SKM-1 (cell line): ENCODE results near the gene CD46.
"Not testable (repeated sequence)": the region's sequence is repeated elsewhere in the genome, so short reads cannot be mapped to it uniquely, and the experiment has no call there.

Source experiments
- DNase-seq: peaks from one replicate; lab custom pipeline; 2025; ENCODE audit not compliant: unreplicated experiment; lab: John Stamatoyannopoulos, UW

The CD46 gene

DNA sequence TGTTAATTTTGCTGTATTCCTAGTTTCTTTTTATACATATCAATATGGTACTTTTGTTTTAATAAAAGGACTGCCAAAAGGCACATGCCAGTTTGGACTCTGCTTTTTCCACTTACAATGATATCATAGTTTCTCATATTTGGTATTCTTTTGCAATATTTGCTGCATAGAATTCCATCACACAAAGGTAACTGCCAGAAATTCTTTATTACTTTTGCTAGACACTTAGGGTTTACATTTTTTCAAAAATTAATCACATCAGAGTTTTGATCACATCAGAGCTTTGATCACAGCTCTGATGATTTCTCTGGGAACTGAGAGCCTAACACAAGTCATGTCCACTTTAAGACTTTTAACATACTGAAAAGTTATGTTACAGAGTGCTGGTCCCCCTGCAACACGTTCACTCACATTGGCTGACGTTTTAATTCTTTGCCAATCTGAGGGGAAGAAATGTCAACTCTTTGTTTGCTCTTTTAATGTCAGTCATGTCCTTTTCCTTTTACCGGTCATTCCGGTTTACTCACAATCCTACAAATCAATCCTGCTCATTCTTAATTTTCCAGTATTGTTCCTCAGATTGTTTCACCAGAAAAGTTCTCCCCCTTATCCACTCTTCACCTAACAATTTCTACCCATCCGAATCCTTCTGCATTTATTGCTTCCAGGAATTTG is 1.1 kb upstream of the CD46 start:
- no peak for DNase-seq

- DNase-seq = not testable (repeated sequence)
Measured at GRCh38 chr1:207751463-207751789, 428 bp upstream of the CD46 start.

DNA sequence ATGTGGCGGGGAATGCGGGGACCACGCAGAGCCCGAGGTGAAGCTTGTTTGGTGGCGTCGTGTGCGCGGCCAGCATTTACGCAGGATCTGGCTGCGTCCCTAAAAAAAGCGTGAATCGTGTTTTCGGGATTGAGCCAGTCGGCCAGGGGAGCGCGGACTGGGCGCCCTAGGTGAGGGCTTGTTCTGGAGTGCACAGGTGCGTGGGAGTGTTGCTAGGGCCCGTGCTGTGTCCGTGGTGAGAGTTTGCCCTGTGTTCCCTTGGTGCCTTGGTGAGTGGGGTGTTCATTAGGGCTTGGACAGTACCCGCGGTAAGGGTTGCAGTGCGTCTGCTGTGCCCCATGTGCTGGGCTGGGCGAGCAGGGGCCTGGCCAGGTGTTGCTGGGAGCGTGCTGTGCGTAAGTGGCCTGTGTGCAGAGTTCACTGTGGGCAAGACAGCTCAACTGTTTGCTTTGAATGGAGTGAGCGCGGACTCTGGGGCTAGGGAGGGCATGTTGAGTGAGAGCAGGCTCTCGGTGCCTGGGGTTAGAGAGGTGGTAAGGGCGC is 673 bp downstream of the CD46 start:
- no peak for DNase-seq

- DNase-seq = no peak
Measured at GRCh38 chr1:207753611-207754010, 1.8 kb downstream of the CD46 start.

DNA sequence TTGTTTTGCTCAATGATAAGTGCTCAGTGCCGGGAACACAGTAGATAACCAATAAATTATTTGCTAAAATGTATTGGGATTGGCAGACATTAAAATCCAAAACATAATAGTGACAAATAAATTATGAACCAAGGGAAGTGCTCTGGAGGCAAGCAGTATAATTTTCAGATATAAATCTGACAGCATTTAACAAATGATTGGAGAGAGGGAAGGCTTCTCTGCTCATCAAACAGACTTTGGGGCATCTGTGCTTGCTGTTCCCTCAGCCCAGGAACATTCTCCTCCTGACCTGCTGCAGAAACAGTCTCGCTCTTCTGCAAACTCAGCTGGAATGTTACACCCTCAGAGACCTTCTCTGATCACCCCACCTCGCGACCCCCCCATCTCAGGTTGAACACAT is 2.2 kb downstream of the CD46 start:
- DNase-seq = no peak

GRCh38 chr1:207754974-207755700 is 3.3 kb downstream of the CD46 start:
- peak; percentile 81 for DNase-seq

- DNase-seq = no peak
Measured at GRCh38 chr1:207755846-207756693, 4.2 kb downstream of the CD46 start.

DNA sequence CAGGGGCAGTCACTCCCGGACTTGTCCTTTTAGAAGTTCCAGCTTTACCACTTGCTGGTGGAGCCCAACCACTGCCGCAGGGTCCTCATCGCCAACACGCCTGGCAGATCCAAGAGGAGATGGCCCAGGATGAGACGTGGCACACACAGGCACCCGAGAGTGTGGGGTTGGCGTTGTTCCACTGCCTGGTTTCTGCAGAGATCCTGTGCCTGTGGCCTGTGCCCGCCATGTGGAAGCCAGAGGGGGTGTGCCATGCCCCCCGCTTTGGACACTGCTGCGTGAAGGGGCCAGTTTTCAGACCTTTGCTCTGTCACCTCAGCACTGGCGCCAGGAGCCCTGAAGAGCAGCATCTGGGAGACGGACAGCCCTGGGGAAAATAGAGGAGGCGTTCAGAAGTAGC is 10.8 kb downstream of the CD46 start:
- no peak for DNase-seq

DNA sequence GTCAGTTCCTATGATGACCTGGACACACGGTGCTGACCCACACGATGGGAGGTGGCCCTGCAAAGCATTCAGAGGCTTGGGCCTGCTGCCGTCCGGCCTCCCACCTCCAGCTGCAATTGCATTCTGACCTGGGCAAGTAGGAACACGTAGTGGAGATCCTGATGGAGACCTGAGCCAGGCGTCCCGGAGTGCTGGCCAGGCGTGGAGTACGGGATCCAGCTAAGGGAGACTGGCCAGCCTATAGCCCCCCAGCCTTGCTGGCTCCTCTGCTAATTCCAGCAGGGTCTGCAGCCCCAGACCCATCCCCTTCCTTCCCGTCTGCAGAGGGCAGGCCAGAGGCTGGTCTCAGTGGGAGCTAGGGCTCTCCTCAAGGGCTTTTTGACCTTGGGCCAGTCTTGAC is 11.2 kb downstream of the CD46 start:
- DNase-seq = no peak

GRCh38 chr1:207763972-207764371 is 12.1 kb downstream of the CD46 start:
- no peak for DNase-seq

DNA sequence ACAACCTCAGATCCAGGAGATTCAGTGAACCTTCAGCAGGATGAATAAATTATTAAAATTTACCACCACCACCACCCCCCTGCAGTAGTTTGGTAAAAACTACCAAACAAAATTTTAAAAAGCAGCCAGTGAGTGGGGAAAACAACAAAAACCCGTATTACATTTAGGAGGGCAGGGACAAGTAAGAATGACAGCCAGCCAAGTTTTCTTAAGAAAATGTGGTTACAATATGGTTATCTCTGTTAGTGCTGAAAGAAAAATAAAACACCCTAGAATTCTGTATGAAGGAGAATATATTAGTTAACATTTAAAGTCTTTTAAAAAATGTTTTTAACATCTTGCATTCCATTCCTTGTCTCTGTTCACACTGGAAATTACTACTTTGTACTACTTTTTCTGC is 14.7 kb downstream of the CD46 start:
- DNase-seq = no peak

DNA sequence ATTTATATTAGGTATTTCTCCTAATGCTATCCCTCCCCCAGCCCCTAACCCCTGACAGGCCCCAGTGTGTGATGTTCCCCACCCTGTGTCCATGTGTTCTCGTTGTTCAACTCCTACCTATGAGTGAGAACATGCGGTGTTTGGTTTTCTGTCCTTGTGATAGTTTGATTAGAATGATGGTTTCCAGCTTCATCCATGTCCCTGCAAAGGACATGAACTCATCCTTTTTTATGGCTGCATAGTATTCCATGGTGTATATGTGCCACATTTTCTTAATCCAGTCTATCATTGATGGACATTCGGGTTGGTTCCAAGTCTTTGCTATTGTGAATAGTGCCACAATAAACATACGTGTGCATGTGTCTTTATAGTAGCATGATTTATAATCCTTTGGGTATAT is 18.7 kb downstream of the CD46 start:
- not testable (repeated sequence) for DNase-seq

GRCh38 chr1:207776045-207776444 is 24.2 kb downstream of the CD46 start:
- not testable (repeated sequence) for DNase-seq

GRCh38 chr1:207777412-207777811 is 25.6 kb downstream of the CD46 start:
- DNase-seq = not testable (repeated sequence)

DNA sequence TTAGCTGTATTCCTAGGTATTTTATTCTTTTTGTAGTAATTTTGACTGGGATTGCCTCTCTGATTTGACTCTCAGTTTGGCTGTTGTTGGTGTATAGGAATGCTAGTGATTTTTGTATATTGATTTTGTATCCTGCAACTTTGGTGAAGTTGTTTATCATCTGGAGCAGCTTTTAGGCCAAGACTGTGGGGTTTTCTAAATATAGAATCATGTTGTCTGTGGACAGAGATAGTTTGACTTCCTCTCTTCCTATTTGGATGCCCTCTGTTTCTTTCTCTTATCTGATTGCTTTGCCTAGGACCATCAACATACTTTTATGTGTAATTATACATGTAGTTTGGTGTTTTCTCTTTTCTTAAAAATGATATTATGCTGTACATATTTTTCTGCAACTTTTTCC is 27.2 kb downstream of the CD46 start:
- DNase-seq = no peak

GRCh38 chr1:207781312-207781711 is 29.5 kb downstream of the CD46 start:
- DNase-seq = no peak

DNA sequence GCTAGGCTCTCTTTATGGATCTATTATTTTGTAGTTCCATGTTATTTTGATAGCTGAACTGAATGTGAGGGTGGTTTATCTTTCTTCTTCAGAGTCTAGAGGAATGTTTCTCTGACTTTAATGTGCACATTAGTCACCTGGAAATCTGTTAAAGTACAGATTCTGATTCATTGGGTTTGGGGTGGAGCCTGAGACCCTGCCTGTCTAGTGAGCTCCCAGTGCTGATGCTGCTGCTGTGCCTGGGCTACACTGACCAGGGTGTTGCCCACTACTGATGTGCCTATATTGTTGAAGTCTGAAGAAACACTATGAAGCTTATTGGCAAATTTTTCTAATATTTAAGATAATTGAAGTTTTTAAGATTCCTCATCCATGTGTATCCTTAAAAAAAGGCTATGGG is 35.9 kb downstream of the CD46 start:
- DNase-seq = no peak

DNA sequence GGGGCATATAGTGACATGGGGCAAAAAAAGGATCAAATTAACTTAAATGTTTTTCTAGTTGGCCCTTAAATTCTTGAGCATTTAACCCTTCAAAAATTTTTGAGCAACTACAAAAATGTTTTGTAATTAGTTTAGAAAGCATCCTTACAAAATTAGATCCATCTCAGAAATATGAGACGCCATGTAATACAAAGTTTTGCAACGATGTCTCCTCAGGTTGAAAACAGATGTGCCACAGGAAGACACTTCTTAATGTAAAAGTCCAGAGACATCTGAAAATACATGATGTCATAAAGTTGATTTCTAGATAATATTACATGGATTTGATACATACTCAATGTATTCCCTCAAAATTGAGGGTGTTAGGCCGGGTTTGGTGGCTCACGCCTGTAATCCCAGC is 37.5 kb downstream of the CD46 start:
- DNase-seq = no peak

DNA sequence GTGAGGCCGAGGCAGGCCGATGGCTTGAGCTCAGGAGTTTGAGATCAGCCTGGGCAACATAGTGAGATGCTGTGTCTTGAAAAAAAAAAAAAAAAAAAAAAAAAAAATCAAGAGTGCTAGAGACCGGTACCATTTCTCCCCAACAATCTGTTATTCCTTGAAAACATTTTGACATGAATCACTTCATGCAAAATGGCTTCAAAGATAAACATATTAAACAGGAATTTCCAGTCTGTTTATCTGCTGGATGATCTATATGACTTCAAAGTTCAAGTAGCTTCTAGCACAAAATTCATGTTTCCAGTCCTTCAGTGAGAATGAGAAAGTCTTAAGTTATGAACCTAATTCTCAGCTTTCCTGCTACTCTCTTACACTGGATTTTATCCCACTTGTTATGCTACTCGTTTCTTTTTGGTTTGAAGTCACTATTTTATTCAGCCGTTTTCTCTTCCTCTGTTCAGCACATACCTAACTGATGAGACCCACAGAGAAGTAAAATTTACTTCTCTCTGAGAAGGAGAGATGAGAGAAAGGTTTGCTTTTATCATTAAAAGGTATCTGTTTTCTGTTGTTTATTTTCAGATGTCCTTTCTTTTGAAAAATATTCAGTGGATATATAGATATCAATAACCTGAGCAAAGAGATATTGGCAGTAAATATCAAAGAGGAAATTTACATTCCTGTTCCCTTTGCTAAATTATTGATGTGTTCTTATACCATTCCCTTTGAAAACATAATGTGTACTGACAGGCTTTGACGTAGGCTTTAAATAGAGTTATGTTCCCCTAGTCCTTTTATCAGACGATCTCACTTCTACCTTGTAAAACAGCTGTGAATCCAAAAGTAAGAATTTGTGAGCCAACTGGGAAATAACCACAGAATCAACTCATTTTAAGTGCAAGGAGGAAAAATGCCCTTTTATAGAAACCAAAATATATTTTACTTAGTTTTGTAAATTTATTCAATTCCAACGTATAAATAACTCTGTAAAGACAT is 38.2 kb downstream of the CD46 start:
- DNase-seq = no peak

GRCh38 chr1:207791290-207791689 is 39.4 kb downstream of the CD46 start:
- no peak for DNase-seq

GRCh38 chr1:207793327-207793726 is 41.5 kb downstream of the CD46 start:
- no peak for DNase-seq
